IMR-90 (cell line): ENCODE results near the gene CAMTA1.

ENCODE experiments used
- BHLHE40 ChIP-seq: fragments of 150-350 bp; IDR thresholded peaks from 2 replicates; pipeline ENCODE4 v1.6.1; 2016; ENCODE audit warnings: mild to moderate bottlenecking, low read depth, low read length
- CTCF ChIP-seq: conservative IDR thresholded peaks from 2 replicates; pipeline ENCODE4 v1.5.1; 2012; ENCODE audit warnings: mild to moderate bottlenecking, low read depth, low read length, improper control_type of control experiment
- FOS ChIP-seq: fragments of 150-350 bp; IDR thresholded peaks from 2 replicates; pipeline ENCODE4 v1.6.1; 2016; ENCODE audit warnings: low read depth, low read length
- POLR2A ChIP-seq: IDR thresholded peaks from 2 replicates; pipeline ENCODE4 v1.6.1; 2012; ENCODE audit warnings: mild to moderate bottlenecking, low read depth, low read length
- RAD21 ChIP-seq: IDR thresholded peaks from 2 replicates; pipeline ENCODE4 v1.6.1; 2012; ENCODE audit warnings: low read length, improper control_type of control experiment
- RCOR1 ChIP-seq: IDR thresholded peaks from 2 replicates; pipeline ENCODE4 v1.6.1; 2012; ENCODE audit warnings: mild to moderate bottlenecking, low read length, improper control_type of control experiment; ENCODE audit not compliant: insufficient replicate concordance

DNA sequence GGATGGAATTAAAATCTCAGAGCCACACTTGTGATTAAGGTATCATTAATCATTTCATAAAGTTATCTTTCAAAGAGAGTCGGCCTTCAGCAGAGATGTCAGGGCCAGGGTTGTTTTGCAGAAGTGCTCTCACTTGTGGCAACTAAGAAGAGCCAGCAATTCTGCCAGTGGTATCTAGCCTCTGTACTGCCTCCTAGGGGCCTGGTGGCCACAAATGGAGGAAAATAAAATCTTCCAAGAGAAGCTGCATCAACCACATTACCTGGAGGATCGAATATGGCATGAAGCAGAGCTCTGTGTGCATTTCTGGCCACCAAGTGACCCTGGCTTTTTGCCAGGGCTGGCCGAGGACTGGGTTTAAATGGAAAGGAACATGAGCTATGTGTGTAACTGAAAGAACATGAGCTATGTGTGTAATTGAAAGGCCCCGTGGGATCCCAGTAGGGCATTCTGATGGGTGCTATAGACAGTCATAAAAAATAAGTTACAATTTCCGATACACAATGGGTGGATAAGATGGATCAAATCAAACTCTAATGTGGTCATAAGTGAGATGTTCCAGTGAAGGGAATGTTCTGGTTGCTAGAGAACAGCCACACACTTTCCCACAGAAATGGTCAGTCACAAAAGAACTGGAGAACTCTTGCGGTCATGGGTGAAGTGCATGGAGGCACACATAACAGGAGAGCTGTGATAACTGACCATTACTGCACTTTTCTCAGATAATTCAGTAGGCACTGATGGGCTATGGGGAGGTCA lies 335.8 kb downstream of the CAMTA1 start:
- no peak for TF ChIP-seq CTCF
- no peak for TF ChIP-seq POLR2A
- no peak for TF ChIP-seq BHLHE40
- no peak for TF ChIP-seq RCOR1
- TF ChIP-seq FOS: no peak
- no peak for TF ChIP-seq RAD21
